ENCODE results near the gene SKAP1. TPM values are rescaled to one million over a fixed set of nuclear protein-coding genes. Genes with fewer than 3 reads are reported as not detected.

The SKAP1 gene
- total RNA-seq, 6 donors from 2014 or later: 1.9 to 5.3 (median 3.9) TPM

GRCh38 chr17:48152289-48152688 lies 277.7 kb downstream of the SKAP1 start:
- TF ChIP-seq CTCF (IDR thresholded peaks at IDR 0.05): no peak
- TF ChIP-seq POLR2A (IDR thresholded peaks at IDR 0.05): no peak
- no peak for TF ChIP-seq EP300 (IDR thresholded peaks at IDR 0.05)
- no peak for TF ChIP-seq POLR2AphosphoS5 (IDR thresholded peaks at IDR 0.05)
- DNase-seq (no peak), ATAC-seq (ENCODE audit: low FRiP score in 2 of 2) (no peak)
- 68 to 73% methylated on average over 4 of the region's 4 CpGs for WGBS, 2 donors
- Histone ChIP-seq H3K4me1 (no peaks in the 10 kb centered on the region), H3K27ac (no peak overlapping the region), H3K4me3 (no peak overlapping the region), H3K36me3 (no peaks in the 10 kb centered on the region), H3K9me3 (no peaks in the 10 kb centered on the region), H3K27me3 (no peaks in the 10 kb centered on the region)

- no peak overlapping the region for H3K4me3 ChIP-seq
- H3K27ac ChIP-seq: no peak overlapping the region
- no peaks in the 10 kb centered on the region for H3K4me1 ChIP-seq
- no peaks in the 10 kb centered on the region for H3K9me3 ChIP-seq
- TF ChIP-seq POLR2A (IDR thresholded peaks at IDR 0.05): no peak
- no peaks in the 10 kb centered on the region for H3K27me3 ChIP-seq
- 82 to 87% methylated on average over 3 of the region's 3 CpGs for WGBS, 2 donors
- no peaks in the 10 kb centered on the region for H3K36me3 ChIP-seq
- no peak for ATAC-seq (ENCODE audit: low FRiP score in 2 of 2)
- DNase-seq: no peak
Measured at GRCh38 chr17:48151220-48151619, 278.8 kb downstream of the SKAP1 start.

DNA sequence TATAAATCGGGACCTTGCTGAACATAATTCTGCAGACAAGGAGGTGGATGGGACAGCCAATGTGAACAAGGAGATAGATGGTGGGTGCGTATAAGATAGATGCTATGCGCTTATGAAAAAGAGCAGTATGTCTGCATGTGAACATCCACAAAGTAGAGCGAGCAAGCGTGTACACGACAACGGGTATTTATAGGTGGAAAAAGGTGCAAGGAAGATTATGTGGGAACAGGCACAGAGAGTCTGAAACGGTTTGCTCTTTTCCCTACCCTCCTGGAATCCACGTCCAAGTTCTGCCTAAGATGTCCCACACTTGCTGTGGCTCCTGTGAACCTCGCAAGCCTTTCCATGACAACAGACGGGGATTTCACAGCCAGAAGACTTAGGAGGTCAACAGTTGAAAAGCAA lies 279.4 kb downstream of the SKAP1 start:
- TF ChIP-seq CTCF (IDR thresholded peaks at IDR 0.05) (no peak), POLR2A (IDR thresholded peaks at IDR 0.05) (no peak), POLR2AphosphoS5 (IDR thresholded peaks at IDR 0.05) (no peak), EP300 (IDR thresholded peaks at IDR 0.05) (no peak)

GRCh38 chr17:48149787-48150463 lies 280.1 kb downstream of the SKAP1 start:
- Histone ChIP-seq H3K36me3 (no peaks in the 10 kb centered on the region), H3K27me3 (no peaks in the 10 kb centered on the region), H3K27ac (no peak overlapping the region), H3K4me3 (no peak overlapping the region), H3K4me1 (no peaks in the 10 kb centered on the region), H3K9me3 (no peaks in the 10 kb centered on the region)
- no peak for DNase-seq
- 85 to 89% methylated on average over 4 of the region's 4 CpGs for WGBS, 2 donors
- ATAC-seq (ENCODE audit: low FRiP score in 2 of 2): no peak
- TF ChIP-seq EP300 (IDR thresholded peaks at IDR 0.05) (no peak), CTCF (IDR thresholded peaks at IDR 0.05) (no peak), POLR2AphosphoS5 (IDR thresholded peaks at IDR 0.05) (no peak), POLR2A (IDR thresholded peaks at IDR 0.05) (no peak)

More for the DNA sequence above, 279.4 kb downstream of the SKAP1 start:
- H3K27me3 ChIP-seq: no peaks in the 10 kb centered on the region
- no peaks in the 10 kb centered on the region for H3K9me3 ChIP-seq
- ATAC-seq (ENCODE audit: low FRiP score in 2 of 2) (no peak), DNase-seq (no peak)
- no peak overlapping the region for H3K4me3 ChIP-seq
- no peak overlapping the region for H3K27ac ChIP-seq
- no peaks in the 10 kb centered on the region for H3K4me1 ChIP-seq
- no peaks in the 10 kb centered on the region for H3K36me3 ChIP-seq
- 61 to 68% methylated on average over 11 of the region's 11 CpGs for WGBS, 2 donors

GRCh38 chr17:48148854-48149786 lies 280.9 kb downstream of the SKAP1 start:
- H3K27me3 ChIP-seq: no peaks in the 10 kb centered on the region
- DNase-seq: no peak

More at GRCh38 chr17:48148854-48149786, 280.9 kb downstream of the SKAP1 start:
- WGBS, 2 donors: 53 to 66% methylated on average over 16 of the region's 16 CpGs
- no peaks in the 10 kb centered on the region for H3K9me3 ChIP-seq
- H3K4me1 ChIP-seq: no peaks in the 10 kb centered on the region
- TF ChIP-seq POLR2AphosphoS5 (IDR thresholded peaks at IDR 0.05): no peak
- TF ChIP-seq EP300 (IDR thresholded peaks at IDR 0.05): no peak
- TF ChIP-seq CTCF (IDR thresholded peaks at IDR 0.05): no peak
- TF ChIP-seq POLR2A (IDR thresholded peaks at IDR 0.05): no peak
- no peak overlapping the region for H3K27ac ChIP-seq
- H3K4me3 ChIP-seq: no peak overlapping the region
- no peaks in the 10 kb centered on the region for H3K36me3 ChIP-seq
- ATAC-seq (ENCODE audit: low FRiP score in 2 of 2): no peak

All from upper lobe of left lung (tissue), 6 donors.